ENCODE measurements around the gene COL12A1. TPM values are rescaled to one million over a fixed set of nuclear protein-coding genes. Genes with fewer than 3 reads are reported as not detected.

COL12A1 gene
- total RNA-seq, 4 donors from 2014 or later, result 208 to 539 (median 257) TPM

GRCh38 chr6:75180864-75181263 is 25.0 kb downstream of the COL12A1 start:
- Histone ChIP-seq H3K27me3 (no peaks in the 10 kb centered on the region), H3K27ac (no peak overlapping the region), H3K9me3 (no peaks in the 10 kb centered on the region), H3K36me3 (peaks cover 0 to 53% (median 3%) of the 10 kb centered on the region in 3 donors), H3K4me1 (peaks cover 0 to 3% (median 0%) of the 10 kb centered on the region in 4 donors), H3K4me3 (no peak overlapping the region)
- WGBS, 2 donors, result 89 to 94% methylated on average over 5 of the region's 5 CpGs
- DNase-seq (ENCODE audit: low spot score in 2 of 2), result no peak
- TF ChIP-seq CTCF (IDR thresholded peaks at IDR 0.05), result no peak
- no peak for TF ChIP-seq EP300 (IDR thresholded peaks at IDR 0.05)
- no peak for TF ChIP-seq POLR2A (IDR thresholded peaks at IDR 0.05)

- Histone ChIP-seq H3K36me3 (peaks cover 0 to 60% (median 3%) of the 10 kb centered on the region in 3 donors), H3K4me3 (no peak overlapping the region), H3K27ac (no peak overlapping the region), H3K27me3 (no peaks in the 10 kb centered on the region), H3K9me3 (no peaks in the 10 kb centered on the region), H3K4me1 (peaks cover 0 to 3% (median 0%) of the 10 kb centered on the region in 4 donors)
- 58 to 62% methylated on average over 1 of the region's 1 CpG for WGBS, 2 donors
- DNase-seq (ENCODE audit: low spot score in 2 of 2), result no peak
- TF ChIP-seq POLR2A (IDR thresholded peaks at IDR 0.05) (no peak), CTCF (IDR thresholded peaks at IDR 0.05) (no peak), EP300 (IDR thresholded peaks at IDR 0.05) (no peak)
Measured at GRCh38 chr6:75178757-75179156, 27.1 kb downstream of the COL12A1 start.

GRCh38 chr6:75176076-75176582 is 29.7 kb downstream of the COL12A1 start:
- no peak overlapping the region for H3K27ac ChIP-seq
- no peak for DNase-seq (ENCODE audit: low spot score in 2 of 2)
- TF ChIP-seq CTCF (IDR thresholded peaks at IDR 0.05), result no peak
- TF ChIP-seq POLR2A (IDR thresholded peaks at IDR 0.05), result no peak
- H3K27me3 ChIP-seq, result no peaks in the 10 kb centered on the region
- H3K4me3 ChIP-seq, result no peak overlapping the region
- peaks cover 0 to 25% (median 11%) of the 10 kb centered on the region in 4 donors for H3K4me1 ChIP-seq
- H3K36me3 ChIP-seq, result peaks cover 0 to 52% (median 3%) of the 10 kb centered on the region in 3 donors
- WGBS, 2 donors, result 71 to 81% methylated on average over 3 of the region's 3 CpGs
- no peaks in the 10 kb centered on the region for H3K9me3 ChIP-seq

GRCh38 chr6:75171986-75172385 is 33.9 kb downstream of the COL12A1 start:
- H3K36me3 ChIP-seq, result peaks cover 0 to 26% (median 0%) of the 10 kb centered on the region in 3 donors
- H3K9me3 ChIP-seq, result no peaks in the 10 kb centered on the region
- 44 to 49% methylated on average over 4 of the region's 4 CpGs for WGBS, 2 donors
- no peaks in the 10 kb centered on the region for H3K27me3 ChIP-seq
- H3K4me3 ChIP-seq, result no peak overlapping the region
- peaks cover 0 to 57% (median 16%) of the 10 kb centered on the region in 4 donors for H3K4me1 ChIP-seq
- TF ChIP-seq CTCF (IDR thresholded peaks at IDR 0.05) (no peak), POLR2A (IDR thresholded peaks at IDR 0.05) (no peak), EP300 (IDR thresholded peaks at IDR 0.05) (no peak)
- DNase-seq (ENCODE audit: low spot score in 2 of 2), result no peak
- H3K27ac ChIP-seq, result peak overlapping the region in 2 of 4 donors; percentile 25 to 67

GRCh38 chr6:75171567-75171966 is 34.3 kb downstream of the COL12A1 start:
- 29 to 34% methylated on average over 2 of the region's 2 CpGs for WGBS, 2 donors
- peaks cover 0 to 61% (median 19%) of the 10 kb centered on the region in 4 donors for H3K4me1 ChIP-seq
- H3K9me3 ChIP-seq, result no peaks in the 10 kb centered on the region
- H3K27ac ChIP-seq, result peak overlapping the region in 2 of 4 donors; percentile 25 to 67
- H3K36me3 ChIP-seq, result peaks cover 0 to 25% (median 0%) of the 10 kb centered on the region in 3 donors
- TF ChIP-seq CTCF (IDR thresholded peaks at IDR 0.05), result no peak
- no peak for TF ChIP-seq POLR2A (IDR thresholded peaks at IDR 0.05)
- no peak for TF ChIP-seq EP300 (IDR thresholded peaks at IDR 0.05)
- no peaks in the 10 kb centered on the region for H3K27me3 ChIP-seq
- DNase-seq (ENCODE audit: low spot score in 2 of 2), result no peak
- no peak overlapping the region for H3K4me3 ChIP-seq

All from tibial nerve (tissue), 4 donors.